ENCODE data around the gene FAM118B.
"Not testable (repeated sequence)": the region's sequence is repeated elsewhere in the genome, so short reads cannot be mapped to it uniquely, and the experiment has no call there.

FAM118B gene

DNA sequence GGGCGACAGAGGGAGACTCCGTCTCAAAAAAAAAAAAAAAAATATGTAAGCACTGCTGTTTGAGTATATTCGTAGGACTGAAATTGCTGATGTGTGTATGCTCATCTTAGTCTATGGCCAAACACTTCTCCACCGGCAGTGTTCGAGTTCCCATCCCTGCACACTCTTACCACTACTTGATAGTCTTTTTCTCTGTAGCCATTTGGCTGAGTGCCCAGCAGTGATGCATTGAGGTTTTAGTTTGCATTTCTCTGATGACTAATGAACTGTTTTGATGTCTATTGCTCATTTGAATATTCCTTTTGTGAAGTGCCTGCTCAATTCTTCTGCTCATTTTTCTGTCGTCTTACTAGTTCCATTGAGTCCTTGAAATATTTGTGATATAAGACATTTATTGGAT lies 73.2 kb downstream of the FAM118B start:
- Mint-ChIP-seq H3K27ac (peak overlapping the region; percentile 89), H3K9me3 (no peaks in the 10 kb centered on the region), H3K4me1 (ENCODE audit: low read depth) (peaks cover 60% of the 10 kb centered on the region), H3K27me3 (no peaks in the 10 kb centered on the region), H3K4me3 (peak overlapping the region; percentile 86), H3K36me3 (ENCODE audit: low read depth) (peaks cover 26% of the 10 kb centered on the region)
- peak; percentile 83 for DNase-seq

DNA sequence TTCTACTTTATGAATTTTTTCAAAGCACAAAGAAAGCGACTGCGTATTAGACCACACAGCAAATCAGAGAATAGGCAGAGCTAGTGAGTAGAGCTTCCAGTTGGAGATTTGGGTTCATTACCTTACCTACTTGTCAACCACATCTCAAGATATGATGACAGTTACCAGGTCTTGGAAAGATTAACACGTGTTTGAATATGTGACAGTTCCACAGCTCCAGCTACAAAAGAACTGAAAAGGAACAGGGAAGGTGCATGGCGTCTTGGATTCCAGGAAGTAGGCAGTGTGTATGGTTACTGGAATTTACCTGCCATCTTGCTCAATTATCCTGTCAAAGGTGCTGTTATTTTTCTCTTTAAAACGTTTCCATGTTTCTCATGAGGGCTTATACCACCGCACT lies 76.7 kb downstream of the FAM118B start:
- H3K36me3 Mint-ChIP-seq (ENCODE audit: low read depth): peaks cover 55% of the 10 kb centered on the region
- no peak for DNase-seq
- H3K4me1 Mint-ChIP-seq (ENCODE audit: low read depth): peaks cover 41% of the 10 kb centered on the region
- no peaks in the 10 kb centered on the region for H3K27me3 Mint-ChIP-seq
- no peak overlapping the region for H3K27ac Mint-ChIP-seq
- H3K4me3 Mint-ChIP-seq: no peak overlapping the region
- no peaks in the 10 kb centered on the region for H3K9me3 Mint-ChIP-seq

DNA sequence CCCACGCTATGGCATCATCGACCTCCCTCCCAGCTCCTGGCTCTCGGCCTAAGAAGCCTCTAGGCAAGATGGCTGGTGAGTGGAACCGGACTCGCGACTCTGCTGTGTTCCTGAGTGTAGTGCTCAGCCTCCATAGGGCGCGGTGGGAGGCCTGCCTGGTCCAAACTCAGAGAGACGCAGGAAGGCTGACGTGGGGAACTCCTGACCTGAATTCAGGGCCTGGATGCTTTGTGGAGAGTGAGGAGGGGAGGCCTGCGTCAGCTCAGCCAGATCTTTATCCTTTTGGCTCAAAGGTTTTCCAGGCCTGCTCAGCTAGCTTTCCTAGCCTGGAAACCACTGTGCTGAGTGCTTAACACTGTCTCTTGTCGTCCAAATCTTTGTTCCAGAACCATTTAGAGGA lies 79.3 kb downstream of the FAM118B start:
- Mint-ChIP-seq H3K9me3 (no peaks in the 10 kb centered on the region), H3K27me3 (no peaks in the 10 kb centered on the region), H3K27ac (no peak overlapping the region), H3K36me3 (ENCODE audit: low read depth) (peaks cover 70% of the 10 kb centered on the region), H3K4me3 (no peak overlapping the region), H3K4me1 (ENCODE audit: low read depth) (peaks cover 31% of the 10 kb centered on the region)
- no peak for DNase-seq

DNA sequence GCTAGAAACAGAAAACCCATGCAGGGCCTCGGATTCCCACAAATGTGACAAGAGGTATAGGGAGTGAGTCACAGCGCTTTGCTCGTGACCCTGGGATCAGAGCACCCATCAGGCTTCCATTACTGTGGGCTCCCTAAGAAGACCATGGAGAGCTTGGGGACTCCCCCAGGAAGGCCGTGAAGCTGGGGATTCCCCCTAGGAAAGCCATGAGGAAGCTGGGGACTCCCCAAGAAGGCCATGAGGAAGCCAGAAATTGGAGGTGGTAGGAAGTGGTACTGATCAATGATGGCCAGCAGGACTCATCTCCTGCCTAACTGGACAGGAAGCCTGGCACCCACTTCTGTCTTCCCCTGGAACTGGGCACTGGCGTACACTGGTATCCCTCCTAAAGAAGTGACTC lies 82.1 kb downstream of the FAM118B start:
- DNase-seq: no peak
- peak overlapping the region; percentile 53 for H3K27ac Mint-ChIP-seq
- H3K9me3 Mint-ChIP-seq: no peaks in the 10 kb centered on the region
- H3K27me3 Mint-ChIP-seq: no peaks in the 10 kb centered on the region
- peaks cover 76% of the 10 kb centered on the region for H3K36me3 Mint-ChIP-seq (ENCODE audit: low read depth)
- H3K4me1 Mint-ChIP-seq (ENCODE audit: low read depth): peaks cover 23% of the 10 kb centered on the region
- H3K4me3 Mint-ChIP-seq: no peak overlapping the region

DNA sequence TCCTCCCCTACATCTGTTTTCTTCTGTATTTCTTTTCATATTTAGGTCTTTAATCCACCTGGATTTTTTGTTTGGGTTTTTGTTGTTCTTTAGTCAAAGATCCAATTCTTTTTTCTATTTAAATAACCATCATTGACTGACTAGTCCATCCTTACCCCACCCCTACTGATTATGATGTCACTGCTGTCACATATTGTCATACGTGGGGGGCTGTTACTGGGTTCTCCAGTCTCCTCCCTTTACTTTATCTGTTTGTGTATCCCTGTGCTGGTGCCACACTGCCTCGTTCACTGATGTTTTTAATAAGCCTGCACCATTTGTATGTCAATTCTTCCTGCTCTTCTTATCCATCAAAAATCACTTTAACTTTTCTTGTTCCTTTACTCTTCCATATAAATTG lies 85.4 kb downstream of the FAM118B start:
- no peaks in the 10 kb centered on the region for H3K27me3 Mint-ChIP-seq
- peaks cover 21% of the 10 kb centered on the region for H3K4me1 Mint-ChIP-seq (ENCODE audit: low read depth)
- no peak for DNase-seq
- H3K4me3 Mint-ChIP-seq: no peak overlapping the region
- H3K27ac Mint-ChIP-seq: no peak overlapping the region
- no peaks in the 10 kb centered on the region for H3K9me3 Mint-ChIP-seq
- H3K36me3 Mint-ChIP-seq (ENCODE audit: low read depth): peaks cover 70% of the 10 kb centered on the region

DNA sequence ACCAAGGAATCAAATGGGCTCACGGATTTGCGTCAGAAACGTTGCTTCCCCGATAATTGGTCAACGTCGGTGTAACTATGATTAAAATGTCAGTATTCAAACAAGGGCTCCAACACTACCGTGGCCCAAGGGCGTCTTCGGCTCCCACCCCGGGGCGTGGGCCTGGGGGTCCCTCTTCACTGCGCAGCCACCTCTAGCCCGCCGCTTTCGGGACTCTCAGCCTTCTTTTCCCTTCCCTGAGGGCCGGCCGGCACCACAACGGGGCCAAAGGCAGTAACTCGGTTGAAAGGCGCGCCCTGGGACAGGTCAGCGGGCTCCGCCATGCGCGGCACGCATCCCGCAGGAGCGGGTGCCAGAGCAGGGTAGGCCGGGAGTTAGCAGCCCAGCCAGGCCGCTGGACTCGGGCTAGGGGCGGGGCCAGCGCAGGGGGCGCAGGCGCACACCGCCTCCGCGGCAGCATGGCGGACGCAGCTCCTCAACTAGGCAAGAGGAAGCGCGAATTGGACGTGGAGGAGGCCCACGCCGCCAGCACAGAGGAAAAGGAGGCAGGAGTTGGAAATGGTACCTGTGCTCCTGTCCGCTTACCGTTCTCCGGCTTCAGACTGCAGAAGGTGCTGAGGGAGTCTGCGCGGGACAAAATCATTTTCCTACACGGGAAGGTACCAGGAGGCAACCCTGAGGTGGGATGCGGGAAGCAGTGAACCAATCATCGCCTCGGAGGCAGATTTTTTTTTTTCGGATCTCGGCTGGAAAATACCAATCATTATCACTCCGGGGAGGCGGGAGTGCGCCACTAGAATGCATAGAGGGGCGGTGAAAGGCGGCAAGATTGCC lies 92.3 kb downstream of the FAM118B start, which contains the start of gene DCPS:
TSS of gene DCPS (plus strand) at position 438 of the 834 bp plus-strand sequence. CDS start at position 459, 21 bp downstream.
- H3K36me3 Mint-ChIP-seq (ENCODE audit: low read depth): peaks cover 66% of the 10 kb centered on the region
- H3K4me3 Mint-ChIP-seq: peak within 1 kb of the TSS; percentile 90
- H3K9me3 Mint-ChIP-seq: no peaks in the 10 kb centered on the region
- H3K4me1 Mint-ChIP-seq (ENCODE audit: low read depth): peaks cover 38% of the 10 kb centered on the region
- peak; percentile 94 for DNase-seq
- peak within 1 kb of the TSS; percentile 99 for H3K27ac Mint-ChIP-seq
- H3K27me3 Mint-ChIP-seq: no peaks in the 10 kb centered on the region

DNA sequence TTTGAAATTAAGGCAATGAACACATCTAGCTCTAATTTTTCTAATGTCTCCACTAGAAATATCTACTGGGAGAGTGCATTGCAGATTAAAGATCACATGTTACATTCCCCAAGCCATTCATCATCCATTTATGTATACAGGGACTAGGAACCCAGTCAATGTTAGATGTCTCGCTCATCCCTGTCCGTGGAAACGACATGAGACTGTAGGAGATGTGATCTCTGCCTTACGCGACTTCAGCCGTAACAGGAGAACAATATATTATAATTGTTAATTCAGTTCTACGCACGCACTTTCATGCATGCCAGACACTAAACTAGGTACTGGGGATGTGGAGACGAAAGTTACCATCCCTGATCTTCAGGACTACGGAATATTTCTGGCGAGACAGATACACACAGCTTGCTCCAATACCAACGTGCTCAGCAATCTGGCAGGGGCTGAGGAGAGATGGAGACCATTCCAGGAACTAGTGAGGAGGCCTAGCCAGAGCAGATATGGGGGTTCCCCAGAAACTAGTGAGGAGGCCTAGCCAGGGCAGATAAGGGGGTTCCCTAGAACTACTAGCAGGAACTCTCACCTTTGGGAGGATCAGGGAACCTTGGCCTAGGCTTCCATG lies 93.0 kb downstream of the FAM118B start:
- Mint-ChIP-seq H3K4me1 (ENCODE audit: low read depth) (peaks cover 38% of the 10 kb centered on the region), H3K4me3 (peak overlapping the region; percentile 90), H3K27me3 (no peaks in the 10 kb centered on the region), H3K27ac (peak overlapping the region; percentile 99), H3K36me3 (ENCODE audit: low read depth) (peaks cover 66% of the 10 kb centered on the region), H3K9me3 (no peaks in the 10 kb centered on the region)
- DNase-seq: no peak

DNA sequence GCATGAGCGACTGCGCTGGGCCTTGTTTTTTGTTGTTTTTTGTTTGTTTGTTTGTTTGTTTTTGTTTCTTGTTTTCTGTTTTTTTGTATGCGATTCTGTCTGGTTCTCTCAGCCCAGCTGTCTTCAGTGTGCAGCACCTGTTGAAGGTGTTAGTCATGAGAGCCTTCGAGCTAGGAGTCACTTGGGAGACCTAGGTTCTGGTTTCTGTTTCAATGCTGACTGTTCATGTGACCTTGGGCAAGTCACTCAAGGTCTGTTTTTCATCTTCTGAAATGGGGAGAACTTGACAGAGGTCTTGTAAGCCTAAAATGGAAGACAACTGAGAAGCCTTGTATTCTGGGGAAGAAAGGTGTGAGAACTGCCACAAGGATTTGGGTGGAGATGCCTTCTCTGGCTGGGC lies 94.1 kb downstream of the FAM118B start:
- H3K27me3 Mint-ChIP-seq: no peaks in the 10 kb centered on the region
- H3K4me1 Mint-ChIP-seq (ENCODE audit: low read depth): peaks cover 42% of the 10 kb centered on the region
- H3K9me3 Mint-ChIP-seq: no peaks in the 10 kb centered on the region
- peak overlapping the region; percentile 70 for H3K4me3 Mint-ChIP-seq
- H3K36me3 Mint-ChIP-seq (ENCODE audit: low read depth): peaks cover 67% of the 10 kb centered on the region
- peak overlapping the region; percentile 89 for H3K27ac Mint-ChIP-seq
- no peak for DNase-seq

DNA sequence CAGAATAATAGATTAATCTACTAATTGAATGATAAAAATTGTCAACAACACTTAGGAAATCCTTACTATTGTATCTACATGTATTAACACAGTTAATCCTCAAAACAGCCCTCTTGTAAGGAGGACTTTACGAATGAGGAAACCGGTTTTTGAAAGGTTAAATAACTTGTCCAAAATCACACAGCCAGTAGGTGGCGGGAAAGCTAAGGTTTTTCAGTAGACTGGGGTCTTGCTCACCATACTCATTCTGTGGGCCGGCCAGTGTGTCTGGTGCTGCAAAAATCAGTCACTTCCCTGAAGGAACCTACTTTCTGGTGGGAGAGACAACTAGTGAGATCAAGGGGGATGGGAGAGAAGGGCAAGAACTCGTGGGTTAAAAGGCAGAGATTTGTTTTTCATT lies 96.1 kb downstream of the FAM118B start:
- Mint-ChIP-seq H3K27ac (peak overlapping the region; percentile 45), H3K4me3 (no peak overlapping the region), H3K9me3 (no peaks in the 10 kb centered on the region), H3K4me1 (ENCODE audit: low read depth) (peaks cover 47% of the 10 kb centered on the region), H3K36me3 (ENCODE audit: low read depth) (peaks cover 70% of the 10 kb centered on the region), H3K27me3 (no peaks in the 10 kb centered on the region)
- DNase-seq: no peak

DNA sequence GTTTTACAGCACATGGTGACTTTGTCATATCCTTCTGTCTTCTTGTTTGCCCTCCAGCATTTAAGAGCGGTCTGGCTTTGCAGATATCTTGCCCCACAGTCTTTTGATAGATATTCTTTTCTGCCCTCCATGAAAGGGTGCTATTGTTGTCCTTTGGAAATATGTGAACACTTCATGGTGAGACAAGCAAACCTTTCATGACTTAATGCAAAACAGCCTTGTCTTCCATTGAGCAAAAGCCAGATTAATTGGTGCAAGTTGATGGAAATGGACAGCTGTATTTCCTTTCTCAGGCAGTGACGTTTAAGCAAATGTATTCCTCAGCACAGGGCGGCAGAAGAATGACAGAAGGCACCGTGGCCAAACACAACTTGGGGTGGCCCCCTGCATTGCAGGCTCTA lies 96.7 kb downstream of the FAM118B start:
- peaks cover 43% of the 10 kb centered on the region for H3K4me1 Mint-ChIP-seq (ENCODE audit: low read depth)
- H3K27me3 Mint-ChIP-seq: no peaks in the 10 kb centered on the region
- no peak overlapping the region for H3K4me3 Mint-ChIP-seq
- H3K27ac Mint-ChIP-seq: no peak overlapping the region
- no peak for DNase-seq
- no peaks in the 10 kb centered on the region for H3K9me3 Mint-ChIP-seq
- H3K36me3 Mint-ChIP-seq (ENCODE audit: low read depth): peaks cover 71% of the 10 kb centered on the region

DNA sequence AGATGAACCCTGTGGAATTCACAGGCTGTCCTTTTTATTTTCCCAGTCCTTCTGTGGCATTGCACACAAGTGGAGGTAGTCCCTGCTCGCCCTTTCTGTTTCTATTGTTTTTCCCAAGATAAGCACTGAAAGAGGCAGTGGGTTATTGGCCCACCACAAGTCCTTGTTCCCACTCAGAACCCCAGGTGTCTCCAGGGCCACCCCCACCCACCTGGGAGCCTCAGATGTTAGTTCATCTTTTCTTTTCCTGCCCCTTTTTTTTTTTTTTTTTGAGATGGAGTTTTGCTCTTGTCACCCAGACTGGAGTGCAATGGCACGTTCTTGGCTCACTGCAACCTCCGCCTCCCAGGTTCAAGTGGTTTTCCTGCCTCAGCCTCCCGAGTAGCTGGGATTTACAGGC lies 97.2 kb downstream of the FAM118B start:
- DNase-seq, H3K4me3 Mint-ChIP-seq, H3K9me3 Mint-ChIP-seq, H3K27ac Mint-ChIP-seq, H3K27me3 Mint-ChIP-seq: not testable (repeated sequence)
- Mint-ChIP-seq H3K4me1 (ENCODE audit: low read depth) (peaks cover 39% of the 10 kb centered on the region), H3K36me3 (ENCODE audit: low read depth) (peaks cover 71% of the 10 kb centered on the region)

DNA sequence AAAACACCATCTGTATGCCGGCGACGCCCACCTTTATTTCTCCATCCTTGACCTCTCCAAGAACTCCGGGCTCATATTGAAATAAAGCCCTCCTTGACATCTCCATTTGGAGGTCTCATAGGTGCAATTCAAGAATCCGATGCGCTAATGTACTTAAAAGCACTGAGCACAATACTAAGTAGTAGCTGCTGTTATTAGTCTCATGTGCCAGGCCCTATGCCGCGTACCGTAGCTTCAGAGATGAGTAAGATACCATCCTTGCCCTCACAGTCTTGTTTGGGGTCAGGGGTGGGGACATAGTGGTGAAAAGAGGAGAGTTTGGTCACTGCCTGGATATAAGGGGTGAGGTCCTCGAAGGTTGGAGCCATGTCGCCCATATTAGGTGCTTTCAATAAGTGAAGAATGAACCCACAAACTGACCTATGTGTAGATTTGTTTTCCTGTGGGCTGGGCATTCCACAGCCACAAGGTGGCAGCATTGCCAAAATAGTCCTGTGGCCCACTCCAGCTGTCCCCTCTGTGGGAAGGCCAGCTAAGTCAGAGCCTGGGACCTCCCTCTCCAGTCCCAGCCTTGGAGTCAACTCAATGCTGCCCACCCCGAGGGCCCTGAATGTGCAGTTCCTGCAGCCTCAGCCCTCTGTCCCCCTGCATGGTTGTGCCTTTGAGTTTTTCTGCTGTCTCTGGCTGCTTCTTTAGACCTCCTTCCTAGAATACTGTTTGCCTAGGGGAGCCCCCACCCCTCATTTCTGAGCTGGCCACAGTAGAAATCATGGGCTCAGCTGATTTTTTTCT lies 98.8 kb downstream of the FAM118B start:
- H3K4me1 Mint-ChIP-seq (ENCODE audit: low read depth): peaks cover 33% of the 10 kb centered on the region
- peak; percentile 73 for DNase-seq
- peaks cover 71% of the 10 kb centered on the region for H3K36me3 Mint-ChIP-seq (ENCODE audit: low read depth)
- no peak overlapping the region for H3K4me3 Mint-ChIP-seq
- H3K9me3 Mint-ChIP-seq: peaks cover 6% of the 10 kb centered on the region
- H3K27me3 Mint-ChIP-seq: no peaks in the 10 kb centered on the region
- H3K27ac Mint-ChIP-seq: no peak overlapping the region

DNA sequence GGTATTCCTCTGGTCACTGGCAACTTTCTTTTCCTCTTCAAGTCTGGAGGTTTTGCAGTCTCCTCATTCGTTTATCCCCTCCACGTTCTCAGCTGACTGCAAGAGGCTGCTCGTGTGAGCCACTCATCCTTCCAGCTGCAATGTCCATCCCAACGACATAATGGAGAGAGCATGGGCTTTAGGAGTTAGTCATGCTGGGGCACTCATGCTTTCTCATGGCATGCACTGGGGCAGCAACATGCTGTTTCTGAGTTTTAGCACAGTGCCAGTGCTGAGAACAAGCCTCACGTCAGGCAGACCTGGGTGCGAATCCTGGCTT lies 99.4 kb downstream of the FAM118B start:
- H3K36me3 Mint-ChIP-seq (ENCODE audit: low read depth): peaks cover 72% of the 10 kb centered on the region
- H3K4me1 Mint-ChIP-seq (ENCODE audit: low read depth): peaks cover 30% of the 10 kb centered on the region
- H3K27me3 Mint-ChIP-seq: no peaks in the 10 kb centered on the region
- no peak overlapping the region for H3K27ac Mint-ChIP-seq
- peaks cover 6% of the 10 kb centered on the region for H3K9me3 Mint-ChIP-seq
- DNase-seq: no peak
- no peak overlapping the region for H3K4me3 Mint-ChIP-seq

DNA sequence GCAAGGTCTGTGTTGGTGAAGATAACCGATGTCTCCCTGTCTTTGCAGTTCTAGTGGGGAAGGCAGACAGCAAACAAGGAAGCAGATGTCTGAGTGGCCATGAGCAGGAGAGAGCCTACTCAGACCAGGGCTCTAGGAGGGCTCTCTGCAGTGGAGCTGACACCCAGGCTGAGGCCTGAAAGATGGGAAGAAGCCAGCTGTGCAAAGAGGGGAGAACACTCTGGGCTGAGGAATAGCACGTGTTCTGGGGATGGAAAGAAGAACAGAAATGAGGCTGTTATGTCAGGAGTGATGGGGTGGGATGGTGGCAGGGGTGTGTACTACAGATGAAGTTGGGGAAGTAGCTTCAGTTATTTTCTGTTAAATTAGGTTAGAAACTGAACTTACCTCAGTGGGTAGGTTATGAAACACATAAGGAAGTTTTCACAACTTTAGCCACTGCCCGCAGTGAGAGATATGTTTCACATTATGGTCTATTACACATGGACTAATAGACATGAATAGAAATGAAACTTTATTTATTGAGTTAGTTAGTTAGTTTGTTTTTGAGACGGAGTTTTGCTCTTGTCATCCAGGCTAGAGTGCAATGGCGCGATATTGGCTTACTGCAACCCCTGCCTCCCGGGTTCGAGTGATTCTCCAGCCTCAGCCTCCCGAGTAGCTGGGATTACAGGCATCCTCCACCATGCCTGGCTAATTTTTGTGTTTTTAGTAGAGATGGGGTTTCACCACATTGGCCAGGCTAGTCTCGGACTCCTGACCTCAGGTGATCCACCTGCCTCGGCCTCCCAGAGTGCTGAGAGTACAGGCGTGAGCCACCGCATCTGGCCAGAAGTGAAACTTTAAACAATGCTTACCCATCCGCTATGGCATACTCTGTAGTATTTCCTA lies 100.1 kb downstream of the FAM118B start:
- peak overlapping the region; percentile 24 for H3K27ac Mint-ChIP-seq
- no peak overlapping the region for H3K4me3 Mint-ChIP-seq
- DNase-seq: no peak
- H3K27me3 Mint-ChIP-seq: no peaks in the 10 kb centered on the region
- peaks cover 30% of the 10 kb centered on the region for H3K4me1 Mint-ChIP-seq (ENCODE audit: low read depth)
- peaks cover 6% of the 10 kb centered on the region for H3K9me3 Mint-ChIP-seq
- H3K36me3 Mint-ChIP-seq (ENCODE audit: low read depth): peaks cover 75% of the 10 kb centered on the region

Measured in activated T-cell treated with anti-CD3 and anti-CD28 coated beads, Interleukin-2, amount 50 U/mL, for 24 hours (primary cell).